ENCODE data around the gene GHDC. TPM values are rescaled to one million over a fixed set of nuclear protein-coding genes. Genes with fewer than 3 reads are reported as not detected.
"Not testable (repeated sequence)": the region's sequence is repeated elsewhere in the genome, so short reads cannot be mapped to it uniquely, and the experiment has no call there.

GHDC gene
- total and polyA plus RNA-seq, 3 experiments from 2014 or later = 18.4 to 23.1 (median 21.7) TPM

- H3K27ac Mint-ChIP-seq = peak overlapping the region in 4 of 8 donors; percentile 23 to 95 (median 64)
- Histone ChIP-seq H3K27ac (ENCODE audit: low read depth, low read length) (no peak overlapping the region), H3K27me3 (ENCODE audit: insufficient read depth, low read length, poor library complexity, severe bottlenecking) (no peaks in the 10 kb centered on the region), H3K36me3 (ENCODE audit: insufficient read depth, low read length) (no peaks in the 10 kb centered on the region), H3K4me1 (ENCODE audit: insufficient read depth, low read length) (peaks cover 31% of the 10 kb centered on the region), H3K4me3 (ENCODE audit: low read length) (peak overlapping the region; percentile 49), H3K9me3 (ENCODE audit: low read length) (no peaks in the 10 kb centered on the region)
- H3K36me3 Mint-ChIP-seq = peaks cover 0 to 25% (median 2%) of the 10 kb centered on the region in 3 donors
- CTCF ChIA-PET = no interaction called here
- peaks cover 33 to 46% (median 41%) of the 10 kb centered on the region in 3 donors for H3K4me1 Mint-ChIP-seq
- H3K27me3 Mint-ChIP-seq = no peaks in the 10 kb centered on the region
- POLR2A ChIA-PET = interaction anchor here (0.7 to 1.2 kb wide), 2 partner anchors 35 to 191 kb away, joined by 5 to 10 read pairs; partner anchors contain the start of gene KAT2A
- H3K4me3 Mint-ChIP-seq = peak overlapping the region; percentile 60 to 96 (median 95)
- no peaks in the 10 kb centered on the region for H3K9me3 Mint-ChIP-seq
- DNase-seq = no peak
These were observed 38.7 kb downstream of the GHDC start for GRCh38 chr17:42155614-42156045.

DNA sequence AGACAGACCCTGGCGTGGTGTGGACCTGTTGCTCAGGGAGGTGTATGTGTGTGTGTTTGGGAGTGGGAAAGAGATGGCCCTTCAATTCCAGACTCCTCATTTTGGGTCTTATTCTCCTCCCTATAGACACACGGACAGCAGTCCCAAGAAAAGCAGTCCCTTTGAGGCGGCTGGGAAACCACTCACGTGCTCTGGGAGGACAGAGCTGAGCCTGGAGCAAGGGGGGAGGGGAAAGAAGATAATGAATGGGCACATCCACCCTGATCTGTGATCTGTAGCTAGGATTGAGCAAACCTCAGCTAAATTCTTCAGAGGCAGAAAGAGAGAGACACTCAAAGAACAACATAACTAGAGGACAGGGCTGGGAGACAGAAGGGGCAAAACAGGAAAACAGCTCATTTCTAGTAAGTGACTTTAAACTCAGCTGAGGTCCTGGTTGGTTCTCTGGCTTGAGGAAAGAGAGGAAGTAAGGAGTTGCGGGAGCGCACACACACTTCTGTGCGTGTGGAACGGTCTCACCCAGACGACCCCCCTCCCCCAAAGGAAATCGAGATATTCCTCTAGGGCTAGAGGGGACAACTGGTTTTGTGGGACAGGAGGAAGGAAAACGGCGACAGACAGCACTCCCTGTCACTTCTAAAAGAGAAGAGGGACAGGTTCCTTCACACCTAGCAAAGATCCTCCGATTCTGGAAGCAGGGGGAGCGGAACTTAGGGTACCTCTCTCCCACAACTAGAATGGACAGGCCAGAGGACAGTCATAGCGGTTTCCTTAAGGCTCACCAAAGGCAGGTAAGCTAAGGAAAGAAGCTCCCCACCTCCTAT is 40.2 kb downstream of the GHDC start:
- Histone ChIP-seq H3K4me3 (ENCODE audit: low read length) (peak overlapping the region; percentile 82), H3K36me3 (ENCODE audit: insufficient read depth, low read length) (no peaks in the 10 kb centered on the region), H3K27ac (ENCODE audit: low read depth, low read length) (peak overlapping the region; percentile 81), H3K4me1 (ENCODE audit: insufficient read depth, low read length) (peaks cover 31% of the 10 kb centered on the region), H3K9me3 (ENCODE audit: low read length) (no peaks in the 10 kb centered on the region), H3K27me3 (ENCODE audit: insufficient read depth, low read length, poor library complexity, severe bottlenecking) (no peaks in the 10 kb centered on the region)
- CTCF ChIA-PET = interaction anchor here (1.5 kb wide), 1 partner anchor 105 kb away, joined by 3 read pairs; no protein-coding TSS in a partner anchor
- H3K4me1 Mint-ChIP-seq = peaks cover 33 to 47% (median 41%) of the 10 kb centered on the region in 3 donors
- no peak for DNase-seq
- no peaks in the 10 kb centered on the region for H3K9me3 Mint-ChIP-seq
- peak overlapping the region; percentile 73 to 97 (median 95) for H3K27ac Mint-ChIP-seq
- H3K27me3 Mint-ChIP-seq = no peaks in the 10 kb centered on the region
- H3K4me3 Mint-ChIP-seq = peak overlapping the region; percentile 89 to 96 (median 95)
- POLR2A ChIA-PET = interaction anchor here (0.8 to 1.0 kb wide), 2 partner anchors 42 to 94 kb away, joined by 3 to 4 read pairs; partner anchors contain the start of gene DHX58
- H3K36me3 Mint-ChIP-seq = peaks cover 0 to 28% (median 2%) of the 10 kb centered on the region in 3 donors

DNA sequence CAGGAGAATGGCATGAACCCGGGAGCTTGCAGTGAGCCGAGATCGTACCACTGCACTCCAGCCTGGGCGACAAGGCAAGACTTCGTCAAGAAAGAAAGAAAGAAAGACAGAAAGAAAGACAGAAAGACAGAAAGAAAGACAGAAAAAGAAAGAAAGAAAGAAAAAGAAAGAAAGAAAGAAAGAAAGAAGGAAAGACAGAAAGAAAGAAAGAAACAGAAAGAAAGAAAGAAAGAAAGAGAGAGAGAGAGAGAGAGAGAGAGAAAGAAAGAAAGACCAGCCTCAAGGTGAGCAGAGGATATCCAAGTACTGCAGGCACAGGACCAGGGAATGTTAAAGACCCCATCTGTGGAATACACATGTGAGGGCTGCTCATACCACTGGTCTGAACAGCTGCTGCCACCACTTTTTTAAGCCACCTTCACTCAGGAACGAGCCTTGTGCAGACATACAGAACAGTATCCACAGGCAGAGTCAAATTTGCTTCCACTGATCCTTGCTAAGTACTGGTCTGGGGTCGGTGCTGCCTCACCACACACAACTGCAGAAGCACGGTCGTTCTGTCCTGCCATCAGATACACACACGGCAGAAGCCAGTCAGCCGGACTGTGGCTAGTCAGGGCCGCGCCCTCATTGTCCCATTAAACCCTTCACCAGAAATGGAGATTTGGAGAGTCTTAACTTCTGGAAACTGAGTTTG is 47.2 kb downstream of the GHDC start:
- ChIA-PET CTCF (no interaction called here), POLR2A (no interaction called here)
- H3K4me1 Mint-ChIP-seq = peaks cover 32 to 61% (median 53%) of the 10 kb centered on the region in 3 donors
- no peak for DNase-seq
- H3K4me1 ChIP-seq (ENCODE audit: insufficient read depth, low read length) = peaks cover 10% of the 10 kb centered on the region
- no peaks in the 10 kb centered on the region for H3K9me3 ChIP-seq (ENCODE audit: low read length)
- H3K4me3 Mint-ChIP-seq = peak overlapping the region in 1 of 7 donors; percentile 81
- H3K36me3 Mint-ChIP-seq = peaks cover 0 to 65% (median 11%) of the 10 kb centered on the region in 3 donors
- H3K27me3 Mint-ChIP-seq = no peaks in the 10 kb centered on the region
- H3K27ac ChIP-seq (ENCODE audit: low read depth, low read length) = no peak overlapping the region
- H3K4me3 ChIP-seq (ENCODE audit: low read length) = no peak overlapping the region
- H3K27me3 ChIP-seq (ENCODE audit: insufficient read depth, low read length, poor library complexity, severe bottlenecking) = no peaks in the 10 kb centered on the region
- H3K27ac Mint-ChIP-seq = peak overlapping the region in 3 of 8 donors; percentile 8 to 85 (median 27)
- H3K36me3 ChIP-seq (ENCODE audit: insufficient read depth, low read length) = no peaks in the 10 kb centered on the region
- no peaks in the 10 kb centered on the region for H3K9me3 Mint-ChIP-seq

- H3K27ac ChIP-seq (ENCODE audit: low read depth, low read length); DNase-seq; H3K4me1 ChIP-seq (ENCODE audit: insufficient read depth, low read length); POLR2A ChIA-PET; CTCF ChIA-PET; H3K9me3 Mint-ChIP-seq; H3K27me3 Mint-ChIP-seq; H3K27me3 ChIP-seq (ENCODE audit: insufficient read depth, low read length, poor library complexity, severe bottlenecking); H3K9me3 ChIP-seq (ENCODE audit: low read length); H3K4me3 ChIP-seq (ENCODE audit: low read length); H3K4me3 Mint-ChIP-seq: not testable (repeated sequence)
- Mint-ChIP-seq H3K27ac (peak overlapping the region in 1 of 8 donors; percentile 89), H3K4me1 (peaks cover 41 to 70% (median 49%) of the 10 kb centered on the region in 3 donors), H3K36me3 (peaks cover 0 to 67% (median 11%) of the 10 kb centered on the region in 3 donors)
- peaks cover 11% of the 10 kb centered on the region for H3K36me3 ChIP-seq (ENCODE audit: insufficient read depth, low read length)
These were observed 51.2 kb downstream of the GHDC start for GRCh38 chr17:42143138-42143537.

- peak overlapping the region in 1 of 8 donors; percentile 39 for H3K27ac Mint-ChIP-seq
- H3K4me3 ChIP-seq (ENCODE audit: low read length) = no peak overlapping the region
- no peak overlapping the region for H3K4me3 Mint-ChIP-seq
- no peak overlapping the region for H3K27ac ChIP-seq (ENCODE audit: low read depth, low read length)
- peaks cover 0 to 67% (median 11%) of the 10 kb centered on the region in 3 donors for H3K36me3 Mint-ChIP-seq
- H3K4me1 Mint-ChIP-seq = peaks cover 42 to 72% (median 52%) of the 10 kb centered on the region in 3 donors
- DNase-seq = no peak
- POLR2A ChIA-PET = no interaction called here
- no peaks in the 10 kb centered on the region for H3K9me3 ChIP-seq (ENCODE audit: low read length)
- no peaks in the 10 kb centered on the region for H3K27me3 ChIP-seq (ENCODE audit: insufficient read depth, low read length, poor library complexity, severe bottlenecking)
- CTCF ChIA-PET = no interaction called here
- H3K4me1 ChIP-seq (ENCODE audit: insufficient read depth, low read length) = peaks cover 5% of the 10 kb centered on the region
- peaks cover 11% of the 10 kb centered on the region for H3K36me3 ChIP-seq (ENCODE audit: insufficient read depth, low read length)
- no peaks in the 10 kb centered on the region for H3K9me3 Mint-ChIP-seq
- no peaks in the 10 kb centered on the region for H3K27me3 Mint-ChIP-seq
These were observed 51.9 kb downstream of the GHDC start for GRCh38 chr17:42142371-42142896.

DNA sequence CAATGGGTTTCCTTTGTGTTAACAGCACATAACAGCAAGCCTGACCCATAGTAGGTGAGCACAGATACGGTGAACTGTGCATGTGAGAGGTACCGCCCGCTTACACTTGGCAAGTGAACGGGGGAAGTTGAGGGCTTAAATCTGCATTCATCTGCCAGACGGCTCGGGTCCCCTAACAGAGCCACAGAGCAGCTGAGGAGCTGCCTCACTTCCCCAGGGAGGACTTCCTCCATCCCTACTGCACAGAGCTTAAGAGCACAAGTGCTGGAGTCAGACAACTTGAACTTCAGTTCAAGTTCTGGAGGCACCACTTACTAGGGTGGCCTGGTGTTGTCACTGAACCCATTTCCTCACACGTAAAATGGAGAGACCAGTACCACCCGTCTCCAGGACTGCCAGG is 52.9 kb downstream of the GHDC start:
- no peaks in the 10 kb centered on the region for H3K27me3 ChIP-seq (ENCODE audit: insufficient read depth, low read length, poor library complexity, severe bottlenecking)
- H3K36me3 Mint-ChIP-seq = peaks cover 0 to 66% (median 8%) of the 10 kb centered on the region in 3 donors
- H3K4me3 ChIP-seq (ENCODE audit: low read length) = no peak overlapping the region
- DNase-seq = no peak
- ChIA-PET CTCF (no interaction called here), POLR2A (no interaction called here)
- H3K9me3 ChIP-seq (ENCODE audit: low read length) = no peaks in the 10 kb centered on the region
- no peak overlapping the region for H3K4me3 Mint-ChIP-seq
- no peaks in the 10 kb centered on the region for H3K27me3 Mint-ChIP-seq
- peaks cover 39 to 67% (median 50%) of the 10 kb centered on the region in 3 donors for H3K4me1 Mint-ChIP-seq
- peaks cover 9% of the 10 kb centered on the region for H3K4me1 ChIP-seq (ENCODE audit: insufficient read depth, low read length)
- H3K27ac ChIP-seq (ENCODE audit: low read depth, low read length) = no peak overlapping the region
- no peaks in the 10 kb centered on the region for H3K9me3 Mint-ChIP-seq
- no peak overlapping the region for H3K27ac Mint-ChIP-seq
- H3K36me3 ChIP-seq (ENCODE audit: insufficient read depth, low read length) = peaks cover 11% of the 10 kb centered on the region

DNA sequence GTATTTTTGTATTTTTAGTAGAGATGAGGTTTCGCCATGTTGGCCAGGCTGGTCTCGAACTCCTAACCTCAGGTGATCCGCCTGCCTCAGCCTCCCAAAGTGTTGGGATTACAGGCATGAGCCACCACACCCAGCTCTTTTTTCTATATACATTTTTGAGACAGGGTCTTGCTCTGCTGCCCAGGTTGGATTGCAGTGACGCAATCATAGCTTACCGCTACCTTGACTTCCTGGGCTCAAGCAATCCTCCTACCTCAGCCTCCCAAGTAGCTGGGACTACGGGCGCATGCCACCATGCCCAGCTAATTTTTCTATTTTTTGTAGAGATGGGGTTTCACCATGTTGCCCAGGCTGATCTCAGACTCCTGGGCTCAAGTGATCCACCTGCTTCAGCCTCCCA is 53.6 kb downstream of the GHDC start:
- CTCF ChIA-PET = not testable (repeated sequence)

More for the DNA sequence above, 53.6 kb downstream of the GHDC start:
- Mint-ChIP-seq H3K4me3 (peak overlapping the region in 1 of 7 donors; percentile 44), H3K36me3 (peaks cover 0 to 68% (median 8%) of the 10 kb centered on the region in 3 donors), H3K27ac (peak overlapping the region in 3 of 8 donors; percentile 35 to 87 (median 58)), H3K4me1 (peaks cover 43 to 70% (median 57%) of the 10 kb centered on the region in 3 donors)
- POLR2A ChIA-PET; H3K27ac ChIP-seq (ENCODE audit: low read depth, low read length); H3K9me3 ChIP-seq (ENCODE audit: low read length); H3K4me3 ChIP-seq (ENCODE audit: low read length); H3K9me3 Mint-ChIP-seq; DNase-seq; H3K27me3 ChIP-seq (ENCODE audit: insufficient read depth, low read length, poor library complexity, severe bottlenecking); H3K27me3 Mint-ChIP-seq: not testable (repeated sequence)
- Histone ChIP-seq H3K36me3 (ENCODE audit: insufficient read depth, low read length) (peaks cover 11% of the 10 kb centered on the region), H3K4me1 (ENCODE audit: insufficient read depth, low read length) (peaks cover 16% of the 10 kb centered on the region)

Data from CD8-positive, alpha-beta memory T cell (primary cell).